GM10248 (cell line): Measurements from ENCODE around the gene IL17C.

Experiments
- CTCF ChIA-PET: fragments of 300-600 bp; sonication (Branson Sonifier 250); formaldehyde crosslinking; extraction: SDS; loops from one replicate; lab custom pipeline; 2021; ENCODE audit warnings: antibody characterized with exemption; lab: Yijun Ruan, JAX
- POLR2A ChIA-PET: fragments of 350-650 bp; sonication (Branson Sonifier 250); formaldehyde crosslinking; extraction: SDS; loops from one replicate; lab custom pipeline; 2020; ENCODE audit warnings: antibody characterized with exemption; lab: Yijun Ruan, JAX
- DNase-seq: peaks from one replicate; pipeline ENCODE4 v3.0.0; 2012; ENCODE audit errors: extremely low spot score
- TF ChIP-seq, protein P1 (sequence below): IDR thresholded peaks from 2 replicates; pipeline ENCODE4 v1.5.1; 2012; ENCODE audit warnings: mild to moderate bottlenecking, low read depth; ENCODE audit errors: extremely low read depth, missing control alignments, control extremely low read depth

The IL17C gene

DNA sequence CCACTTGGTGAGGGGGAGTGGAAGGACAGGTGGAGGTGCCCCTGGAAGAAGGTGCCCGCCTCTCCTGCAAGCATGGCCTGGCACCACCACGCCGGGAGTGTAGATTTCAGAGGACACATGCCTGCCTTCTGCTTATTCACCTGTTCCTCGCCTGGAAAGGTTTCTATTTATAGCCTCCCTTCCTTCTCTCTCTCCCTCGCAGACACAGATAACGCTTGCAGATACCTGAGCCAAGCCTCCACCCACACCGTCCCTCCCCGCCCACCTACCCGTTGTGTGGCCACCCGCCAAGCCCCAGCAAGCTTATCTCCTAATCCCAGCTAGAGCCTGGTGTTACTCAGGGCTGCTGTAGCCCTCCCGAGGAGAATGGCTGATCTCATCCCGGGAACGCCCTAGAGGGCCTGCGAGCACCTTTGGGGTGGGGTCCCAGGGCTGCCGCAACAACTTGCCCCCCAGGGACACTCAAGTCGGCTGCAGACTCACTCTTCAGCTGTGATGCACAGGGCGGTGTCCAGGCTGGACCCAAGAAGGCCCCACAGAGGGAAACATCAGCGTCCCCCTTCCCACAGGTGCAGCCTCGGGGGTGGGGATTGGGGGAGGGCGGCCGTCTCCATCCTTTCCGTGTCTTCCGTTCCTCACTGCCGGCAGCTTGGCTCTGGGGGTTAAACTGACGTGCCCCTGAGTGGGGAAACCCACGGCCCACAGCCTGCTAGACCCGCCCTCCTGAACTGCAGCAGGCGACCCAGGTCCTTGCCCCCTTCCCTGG is 49.8 kb downstream of the IL17C start:
- ChIA-PET POLR2A (interaction anchor here (1.1 kb wide), 1 partner anchor 14 kb away, joined by 3 read pairs; no protein-coding TSS in a partner anchor), CTCF (interaction anchor here (1.0 to 1.5 kb wide), 4 partner anchors 10 to 50 kb away, joined by 3 to 4 read pairs (median 4); no protein-coding TSS in a partner anchor)
- TF ChIP-seq, protein P1, sequence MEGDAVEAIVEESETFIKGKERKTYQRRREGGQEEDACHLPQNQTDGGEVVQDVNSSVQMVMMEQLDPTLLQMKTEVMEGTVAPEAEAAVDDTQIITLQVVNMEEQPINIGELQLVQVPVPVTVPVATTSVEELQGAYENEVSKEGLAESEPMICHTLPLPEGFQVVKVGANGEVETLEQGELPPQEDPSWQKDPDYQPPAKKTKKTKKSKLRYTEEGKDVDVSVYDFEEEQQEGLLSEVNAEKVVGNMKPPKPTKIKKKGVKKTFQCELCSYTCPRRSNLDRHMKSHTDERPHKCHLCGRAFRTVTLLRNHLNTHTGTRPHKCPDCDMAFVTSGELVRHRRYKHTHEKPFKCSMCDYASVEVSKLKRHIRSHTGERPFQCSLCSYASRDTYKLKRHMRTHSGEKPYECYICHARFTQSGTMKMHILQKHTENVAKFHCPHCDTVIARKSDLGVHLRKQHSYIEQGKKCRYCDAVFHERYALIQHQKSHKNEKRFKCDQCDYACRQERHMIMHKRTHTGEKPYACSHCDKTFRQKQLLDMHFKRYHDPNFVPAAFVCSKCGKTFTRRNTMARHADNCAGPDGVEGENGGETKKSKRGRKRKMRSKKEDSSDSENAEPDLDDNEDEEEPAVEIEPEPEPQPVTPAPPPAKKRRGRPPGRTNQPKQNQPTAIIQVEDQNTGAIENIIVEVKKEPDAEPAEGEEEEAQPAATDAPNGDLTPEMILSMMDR, result no peak
- DNase-seq, result no peak
